Left cardiac atrium (tissue), 4 donors: ENCODE results near the gene SYNGR3. TPM values are rescaled to one million over a fixed set of nuclear protein-coding genes. Genes with fewer than 3 reads are reported as not detected.
"Not testable (repeated sequence)": the region's sequence is repeated elsewhere in the genome, so short reads cannot be mapped to it uniquely, and the experiment has no call there.

Experiments used
- ATAC-seq, 2 donors: fragments of 200-7000 bp; cut with Tn5 transposase; one replicate each; pipeline ENCODE4 v1.9.1; 2020; ENCODE audit warnings: mild to moderate bottlenecking in 2 of 2, moderate library complexity in 2 of 2
- DNase-seq: peaks from one replicate; pipeline ENCODE4 v3.0.0-alpha.2; 2020
- intact Hi-C, 2 donors: fragments of 100-400 bp; cut with DNase I; formaldehyde crosslinking; loops; one replicate each; pipeline versions ENCODE4 v1.14.1 to v1.15.1; 2022 to 2023
- total RNA-seq, 2 donors: library from RNA; stranded (reverse); fragmentation: NEBNext Ultra II Directional; extraction: Animal tissue kit (Norgen Biotek cat#: 25700); gene quantifications; one replicate each; pipeline ENCODE4 v1.2.1, GENCODE V29; 2021
- donor health status: DM: no; HTN: yes; CAD: no.
- donor health status: DM: no; HTN: yes; CAD: no; lungs with severe emphysema.
- donor health status: DM: yes; HTN: yes; CAD: no.
- donor health status: Dilated cardiomyopathy.

The SYNGR3 gene
- total RNA-seq, 2 donors from 2014 or later = 0.74 to 1.9 TPM

DNA sequence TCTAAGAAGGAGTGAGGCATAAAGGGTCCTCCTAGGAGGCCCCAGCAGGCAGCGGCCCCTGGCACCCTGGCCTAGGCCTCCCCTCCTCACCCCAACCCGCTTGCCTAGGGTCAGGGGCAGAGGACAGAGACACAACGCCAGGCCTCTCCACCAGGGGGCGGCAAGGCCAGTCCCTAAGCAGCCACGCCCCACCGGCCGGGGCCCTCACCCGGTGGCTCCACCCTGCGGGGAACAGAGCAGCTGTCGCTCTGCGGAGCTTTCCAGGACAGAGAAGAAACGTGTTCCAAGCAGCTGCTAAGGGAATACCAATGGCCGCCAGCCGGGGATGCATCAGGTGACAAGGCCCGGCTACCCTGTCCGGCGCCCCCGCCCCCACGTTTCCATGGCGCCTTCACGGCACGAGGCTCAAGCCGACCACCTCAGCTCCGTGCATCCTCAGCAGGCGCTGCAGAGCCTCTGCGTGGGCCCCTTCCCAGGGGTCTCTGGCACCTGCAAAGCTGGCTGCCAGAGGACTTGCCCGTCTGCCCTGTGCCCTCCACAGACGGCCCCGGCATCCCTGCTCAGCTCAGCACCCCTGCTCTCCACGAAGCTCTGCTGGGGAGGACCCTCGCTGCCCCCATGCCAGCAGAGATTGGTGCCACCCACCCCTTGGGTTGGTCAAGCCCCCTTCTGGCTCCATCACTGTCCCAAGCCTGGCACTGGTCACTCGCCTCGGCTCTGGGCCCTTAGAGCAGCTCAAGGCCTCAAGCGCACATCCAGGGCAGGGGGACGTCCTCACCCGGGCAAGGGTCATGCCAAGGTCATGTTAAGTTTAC lies 14.3 kb downstream of the SYNGR3 start:
- intact Hi-C loops = no loop called here
- ATAC-seq (peak; percentile 73 to 74), DNase-seq (peak; percentile 92)

DNA sequence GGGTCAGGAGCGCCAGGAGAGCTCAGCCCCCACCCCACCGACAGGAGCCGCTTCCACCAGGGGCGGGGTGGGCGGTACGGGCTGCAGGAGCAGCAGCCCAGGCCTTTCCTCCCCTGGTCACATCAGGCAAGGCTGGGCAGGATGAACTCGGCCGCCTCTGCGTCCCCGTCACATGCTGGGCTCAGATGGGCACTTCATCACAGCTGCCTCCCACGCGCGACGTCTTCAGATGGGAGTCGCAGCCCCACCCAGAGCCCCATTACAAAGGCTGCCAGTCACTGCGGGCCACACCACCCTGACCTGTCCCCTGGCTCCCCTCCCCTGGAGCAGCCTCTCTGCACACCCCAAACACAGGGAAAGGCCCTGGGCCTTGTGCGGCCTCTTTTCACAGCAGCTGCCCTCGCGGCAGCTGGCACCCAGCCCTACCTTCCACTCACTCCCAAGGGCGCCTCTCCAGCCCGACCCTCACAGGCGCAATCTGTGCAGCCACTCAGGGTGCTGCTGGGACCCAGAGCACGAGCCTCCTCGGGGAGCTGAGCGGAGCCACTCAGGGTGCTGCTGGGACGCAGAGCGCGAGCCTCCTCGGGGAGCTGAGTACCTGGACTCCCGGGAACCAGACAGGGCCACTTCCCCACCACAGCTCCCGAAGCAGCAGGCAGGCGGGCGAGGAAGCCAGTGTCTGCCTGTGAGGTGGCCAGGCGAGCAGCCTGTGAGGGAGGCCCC lies 15.2 kb downstream of the SYNGR3 start:
- intact Hi-C loops = no loop called here
- ATAC-seq = no peak
- DNase-seq = no peak

DNA sequence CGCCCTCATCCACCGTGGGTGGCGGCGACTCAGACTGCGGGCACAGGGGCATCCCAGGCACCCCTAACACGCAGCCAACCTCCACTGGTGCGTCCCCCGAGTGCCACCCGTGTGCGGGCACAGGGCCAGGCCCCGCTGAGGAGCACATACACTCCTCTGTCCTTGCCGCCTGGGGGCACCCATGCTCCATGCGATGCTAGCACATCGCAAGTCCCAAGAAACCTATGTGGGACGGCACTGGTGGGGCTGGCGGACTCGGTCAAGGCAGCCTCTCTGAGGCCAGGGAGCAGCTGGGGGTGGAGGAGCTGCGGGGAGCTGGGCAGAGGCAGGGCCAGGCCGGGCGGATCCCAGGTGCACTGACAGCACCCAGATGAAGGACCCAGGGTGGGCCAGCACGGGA lies 15.9 kb downstream of the SYNGR3 start:
- intact Hi-C loops = no loop called here
- ATAC-seq (no peak), DNase-seq (no peak)

DNA sequence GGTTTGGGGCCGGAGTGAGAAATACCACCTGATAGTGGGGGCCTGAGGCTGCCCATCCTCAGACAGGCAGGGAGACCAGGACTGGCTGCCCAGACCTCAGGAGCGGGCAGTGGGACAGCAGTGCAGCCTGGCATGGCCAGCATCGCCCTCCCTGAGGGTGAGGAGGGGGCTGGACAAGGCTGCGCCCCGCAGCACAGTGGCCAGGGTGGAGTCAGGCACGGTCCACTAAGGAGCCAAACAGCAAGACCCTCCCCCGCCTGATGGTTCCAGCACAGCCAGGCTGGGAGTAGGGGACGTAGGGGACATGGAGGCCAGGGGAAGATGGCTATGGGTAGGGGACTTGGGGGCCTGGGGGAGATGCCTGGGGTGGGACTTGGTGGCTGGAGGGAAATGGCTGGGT lies 16.5 kb downstream of the SYNGR3 start:
- ATAC-seq (no peak), DNase-seq (no peak)
- intact Hi-C loops = no loop called here

DNA sequence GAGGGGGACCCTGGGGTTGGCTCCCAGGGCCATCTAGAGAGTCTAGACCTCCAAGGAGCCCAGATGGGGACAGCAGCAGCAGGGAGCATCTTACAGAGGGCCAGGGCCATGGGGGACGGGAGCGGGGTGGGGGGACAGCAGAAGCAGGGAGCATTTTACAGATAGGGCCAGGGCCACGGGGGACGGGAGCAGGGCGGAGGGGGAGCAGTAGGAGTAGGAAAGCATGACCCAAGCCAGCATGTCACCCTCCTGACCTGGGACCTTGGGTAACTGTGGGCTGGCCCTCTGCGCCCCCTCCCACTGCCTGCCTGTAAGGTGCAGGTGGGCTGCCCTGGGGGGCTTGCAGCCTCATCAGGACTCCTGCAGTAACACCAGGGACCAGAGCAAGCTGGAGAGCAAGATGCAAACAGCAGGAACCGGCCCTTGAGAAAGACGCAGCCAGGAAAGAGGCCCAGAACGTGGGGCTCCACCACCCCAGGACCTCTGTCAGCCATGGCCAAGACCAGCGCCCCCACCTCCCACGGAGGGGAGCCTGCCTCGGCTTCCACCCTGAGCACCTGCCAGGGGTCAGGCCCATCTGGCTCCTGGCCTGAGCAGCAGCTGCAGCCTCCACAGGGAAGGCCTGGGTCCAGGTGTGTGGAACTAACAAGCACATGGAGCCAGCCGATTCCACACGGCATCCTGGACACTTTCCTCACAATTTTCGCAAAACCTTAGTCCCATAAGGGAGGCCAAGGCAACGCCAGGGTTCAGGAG lies 17.5 kb downstream of the SYNGR3 start:
- DNase-seq (no peak), ATAC-seq (no peak)
- intact Hi-C loops = no loop called here

DNA sequence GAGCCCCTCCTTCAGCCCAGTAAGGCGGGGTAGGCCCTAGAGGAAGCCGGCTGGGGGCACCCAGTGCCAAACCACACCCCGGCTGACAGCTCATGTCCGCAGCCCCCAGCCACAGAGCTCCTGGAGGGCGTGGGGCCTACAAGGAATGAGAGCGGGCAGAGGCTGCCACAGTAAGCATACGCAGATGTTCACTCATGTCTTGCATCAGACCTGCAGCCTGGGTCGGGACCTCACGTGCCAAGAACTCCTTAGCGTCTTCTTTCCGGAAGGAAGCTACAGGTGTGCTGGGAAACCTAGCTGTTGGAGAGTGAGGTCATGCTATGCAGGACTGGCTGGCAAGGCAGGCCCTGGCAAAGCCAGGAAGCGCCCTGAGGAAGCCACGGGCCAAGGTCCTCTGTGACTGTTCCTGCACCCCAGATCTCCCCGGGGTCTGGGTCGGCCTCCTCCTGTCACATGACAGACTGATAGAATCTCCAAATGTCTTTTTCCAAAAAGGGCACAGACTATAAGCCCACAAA lies 18.3 kb downstream of the SYNGR3 start:
- ATAC-seq (peak in 1 of 2 donors; percentile 60), DNase-seq (peak; percentile 68)
- intact Hi-C loops = no loop called here

DNA sequence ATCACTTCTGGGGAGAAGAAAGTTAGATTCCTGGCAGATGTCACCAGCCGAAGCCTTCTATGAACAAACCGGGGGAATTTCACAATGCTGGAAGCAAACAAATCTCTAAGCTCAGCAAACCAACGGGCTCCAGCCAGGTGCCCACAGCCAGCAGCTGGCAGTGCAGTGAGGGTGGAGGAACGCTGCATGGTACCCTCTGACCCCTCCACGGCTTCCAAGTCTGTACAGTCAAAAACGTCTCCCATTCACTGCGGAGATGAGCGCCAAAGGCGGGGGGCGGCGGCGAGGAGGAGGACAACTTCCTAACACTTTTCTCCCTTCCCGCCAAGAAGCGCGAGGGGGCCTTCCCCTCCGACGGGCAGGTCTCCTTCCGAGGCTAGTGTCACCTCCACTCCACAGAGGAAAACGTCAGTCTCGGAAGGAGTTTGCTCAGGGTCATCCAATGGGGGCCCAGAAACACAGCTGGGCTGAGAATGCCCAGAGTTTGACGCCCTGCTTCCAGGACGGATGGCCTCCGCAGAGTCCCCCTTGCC lies 18.9 kb downstream of the SYNGR3 start:
- DNase-seq = no peak
- peak; percentile 2 to 3 for ATAC-seq
- intact Hi-C loops = no loop called here

DNA sequence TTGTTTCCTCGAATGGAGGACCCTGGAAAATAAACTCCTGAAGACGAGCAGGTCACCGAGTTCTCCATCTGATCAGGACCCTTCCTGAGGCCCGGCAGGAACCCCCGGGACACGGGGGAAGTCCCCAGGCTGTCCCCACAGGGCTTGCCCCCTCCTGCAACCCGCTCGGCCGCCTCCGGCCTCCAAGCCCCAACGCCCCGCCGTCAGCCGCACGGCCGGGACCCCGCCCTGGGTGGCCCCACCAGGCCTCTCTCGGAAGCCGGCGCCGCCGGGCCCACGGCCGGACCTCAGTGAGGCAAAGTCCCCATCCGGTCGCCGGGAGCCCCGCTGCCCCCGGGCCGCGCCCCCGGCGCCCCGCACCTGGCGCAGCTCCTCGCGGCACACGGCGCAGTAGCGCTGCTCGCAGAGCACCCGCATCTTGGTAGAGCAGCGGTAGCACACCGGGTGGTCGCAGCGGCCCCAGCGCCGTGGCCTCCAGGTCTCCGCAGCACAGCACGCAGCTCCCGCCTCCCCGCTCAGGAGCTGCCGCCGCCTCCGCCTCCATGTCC lies 19.5 kb downstream of the SYNGR3 start:
- ATAC-seq (peak; percentile 3 to 6), DNase-seq (no peak)
- intact Hi-C loops = no loop called here

DNA sequence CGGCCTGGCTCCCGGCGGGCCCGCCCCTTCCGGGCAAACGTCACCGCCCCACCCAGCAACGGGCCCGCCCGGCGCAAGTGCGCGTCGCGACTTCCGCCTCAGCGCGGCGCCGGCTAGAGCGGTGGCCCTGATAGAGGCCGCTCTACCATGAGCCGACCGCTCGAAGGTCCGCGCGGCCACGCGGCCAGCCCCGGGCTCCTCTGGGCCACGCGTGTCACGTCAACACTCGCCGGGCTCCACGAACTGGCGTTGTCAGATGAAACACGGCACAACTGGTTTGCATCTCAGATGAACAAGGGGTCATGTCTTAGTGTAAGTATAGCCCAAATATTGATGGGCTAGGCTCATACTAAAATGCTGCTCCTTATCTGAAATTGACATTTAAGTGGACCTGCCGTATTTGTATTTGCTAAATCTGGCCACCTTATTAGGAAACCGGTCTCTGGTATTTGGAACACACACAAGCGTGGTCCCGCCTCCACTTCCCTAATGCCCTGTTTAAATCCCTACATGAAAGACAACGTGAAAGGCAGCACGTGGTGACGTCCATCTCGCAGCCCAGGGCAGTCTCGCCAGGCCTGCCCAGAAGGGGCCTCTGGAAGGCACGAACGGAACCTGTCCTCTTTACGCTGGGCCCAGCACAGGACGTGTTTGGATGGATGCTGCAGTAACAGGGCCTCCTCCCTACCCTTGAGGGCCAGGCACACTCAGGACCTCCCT lies 20.2 kb downstream of the SYNGR3 start, which contains the start of gene ZNF598:
ZNF598 (minus strand) TSS at position 31 of the 720 bp plus-strand sequence.
- intact Hi-C loops = no loop called here
- DNase-seq (peak; percentile 90), ATAC-seq (peak; percentile 93 to 96)

DNA sequence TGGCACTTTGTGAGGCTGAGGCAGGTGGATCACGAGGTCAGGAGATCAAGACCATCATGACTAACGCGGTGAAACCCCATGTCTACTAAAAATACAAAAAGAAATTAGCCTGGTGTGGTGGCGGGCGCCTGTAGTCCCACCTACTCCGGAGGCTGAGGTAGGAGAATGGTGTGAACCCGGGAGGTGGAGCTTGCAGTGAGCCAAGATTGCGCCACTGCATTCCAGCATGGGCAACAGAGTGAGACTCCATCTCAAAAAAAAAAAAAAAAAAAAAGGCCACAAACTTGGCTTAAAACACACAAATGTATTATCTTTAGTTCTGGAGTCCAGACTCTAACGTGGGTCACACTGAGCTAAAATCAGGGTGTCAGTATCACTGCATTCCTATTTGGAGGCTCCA lies 22.0 kb downstream of the SYNGR3 start:
- intact Hi-C loops, DNase-seq, ATAC-seq: not testable (repeated sequence)

DNA sequence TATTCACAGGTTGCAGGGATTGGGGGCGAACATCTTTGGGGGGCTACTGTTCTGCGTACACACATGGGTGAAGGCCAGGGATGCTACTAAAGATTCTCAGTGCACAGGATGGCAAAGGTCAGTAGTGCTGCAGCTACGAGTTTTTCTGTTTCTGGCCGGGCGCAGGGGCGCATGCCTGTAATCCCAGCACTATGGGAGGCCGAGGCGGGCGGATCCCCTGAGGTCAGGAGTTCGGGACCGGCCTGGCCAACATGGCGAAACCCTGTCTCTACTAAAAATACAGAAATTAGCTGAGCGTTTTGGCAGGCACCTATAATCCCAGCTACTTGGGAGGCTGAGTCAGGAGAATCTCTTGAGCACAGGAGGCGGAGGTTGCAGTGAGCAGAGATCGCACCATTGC lies 23.8 kb downstream of the SYNGR3 start:
- intact Hi-C loops = no loop called here
- DNase-seq = peak; percentile 17

DNA sequence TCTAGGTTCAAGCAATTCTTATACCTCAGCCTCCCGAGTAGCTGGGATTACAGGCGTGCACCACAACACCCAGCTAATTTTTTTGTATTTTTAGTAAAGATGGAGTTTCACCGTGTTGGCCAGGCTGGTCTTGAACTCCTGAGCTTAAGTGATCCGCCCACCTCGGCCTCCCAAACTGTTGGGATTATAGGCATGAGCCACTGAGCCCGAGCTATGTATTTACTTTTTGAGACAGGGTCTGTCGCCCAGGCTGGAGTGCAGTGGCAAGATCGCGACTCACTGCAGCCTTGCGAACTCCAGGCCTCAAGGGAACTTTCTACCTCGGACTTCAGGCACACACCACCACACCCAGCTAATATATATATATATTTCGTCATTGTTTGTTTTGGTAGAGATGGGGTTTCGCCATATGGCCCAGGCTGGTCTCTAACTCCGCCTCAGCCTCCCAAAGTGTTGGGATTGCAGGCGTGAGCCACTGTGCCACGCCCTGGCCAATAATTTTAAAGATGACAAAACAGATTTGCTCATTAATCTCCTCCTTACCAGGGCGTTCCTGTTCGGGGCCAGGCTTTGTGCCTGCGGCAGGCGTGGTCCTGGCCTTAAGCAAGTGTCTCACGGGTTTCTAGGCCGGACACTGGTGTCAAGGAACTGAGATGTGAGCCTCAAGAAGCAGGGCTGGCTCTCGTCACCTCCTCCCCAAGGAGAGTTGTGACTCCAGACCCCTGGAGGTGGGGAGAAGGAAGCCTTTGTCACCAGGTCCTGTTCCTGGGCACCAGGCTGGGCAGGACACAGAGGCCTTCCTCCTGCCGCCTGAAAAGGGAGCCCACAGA lies 25.6 kb downstream of the SYNGR3 start:
- intact Hi-C loops = no loop called here
- ATAC-seq = no peak

More for the DNA sequence above, 23.8 kb downstream of the SYNGR3 start:
- no peak for ATAC-seq

DNA sequence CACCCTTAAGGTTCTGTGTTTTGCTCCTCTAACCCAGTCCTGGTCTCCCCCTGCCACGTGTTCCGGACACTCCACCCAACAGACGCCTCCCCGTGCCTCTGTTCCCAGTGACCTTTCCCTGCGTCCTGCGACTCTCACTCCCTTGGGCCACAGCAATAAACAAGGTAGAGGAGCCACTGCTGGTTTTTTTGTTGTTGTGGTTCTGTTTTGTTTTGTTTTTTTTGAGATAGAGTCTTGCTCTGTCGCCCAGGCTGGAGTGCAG lies 26.1 kb downstream of the SYNGR3 start:
- DNase-seq (no peak), ATAC-seq (no peak)
- intact Hi-C loops = no loop called here

More for the DNA sequence above, 25.6 kb downstream of the SYNGR3 start:
- peak; percentile 21 for DNase-seq

DNA sequence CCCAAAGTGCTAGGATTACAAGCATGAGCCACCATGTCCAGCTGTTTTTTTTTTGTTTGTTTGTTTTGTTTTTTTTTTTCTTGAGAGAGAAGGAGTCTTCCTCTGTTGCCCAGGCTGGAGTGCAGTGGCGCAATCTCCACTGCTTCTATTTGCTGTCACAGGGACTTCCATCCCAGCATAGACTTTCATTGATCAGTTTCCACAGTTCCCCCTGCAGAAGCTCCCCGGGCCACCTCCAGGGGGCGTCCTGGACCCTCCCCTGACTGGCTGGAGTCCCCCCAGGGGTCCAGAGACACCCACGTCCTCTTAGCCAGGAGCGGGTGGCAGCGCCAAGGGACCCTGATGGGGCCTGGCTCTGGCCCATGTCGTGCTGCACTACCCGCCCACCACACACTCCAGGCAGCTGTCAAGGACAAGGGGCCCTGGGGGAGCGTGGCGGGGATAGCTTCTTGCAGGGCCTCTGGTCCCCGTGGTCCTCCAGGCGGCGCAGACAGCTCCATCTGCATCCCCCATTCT lies 26.7 kb downstream of the SYNGR3 start:
- DNase-seq = peak; percentile 24
- no peak for ATAC-seq
- intact Hi-C loops = no loop called here

DNA sequence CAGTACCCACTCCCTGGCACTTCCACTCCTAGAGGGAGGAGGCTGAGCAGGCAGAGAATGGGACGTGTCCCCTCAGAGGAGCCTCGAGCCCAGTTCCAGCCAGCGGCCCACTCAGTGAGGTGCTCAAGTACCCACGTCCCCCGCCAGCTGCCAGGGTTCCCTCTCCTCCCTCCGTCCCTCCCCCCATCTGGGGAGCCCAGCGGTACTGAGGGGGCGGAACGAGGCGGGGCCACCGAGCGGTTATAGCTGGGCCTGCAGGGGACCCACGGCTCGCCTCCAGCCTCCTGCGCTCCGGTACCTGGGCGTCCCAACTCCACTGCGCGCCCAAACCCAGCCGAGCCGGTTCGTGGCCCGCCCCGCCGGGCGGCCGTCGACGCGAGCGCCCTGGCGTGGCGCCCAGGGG lies 29.7 kb downstream of the SYNGR3 start, which contains the start of gene NPW:
NPW (plus strand) TSS at position 268 of the 403 bp plus-strand sequence.
- no peak for DNase-seq
- intact Hi-C loops = no loop called here

DNA sequence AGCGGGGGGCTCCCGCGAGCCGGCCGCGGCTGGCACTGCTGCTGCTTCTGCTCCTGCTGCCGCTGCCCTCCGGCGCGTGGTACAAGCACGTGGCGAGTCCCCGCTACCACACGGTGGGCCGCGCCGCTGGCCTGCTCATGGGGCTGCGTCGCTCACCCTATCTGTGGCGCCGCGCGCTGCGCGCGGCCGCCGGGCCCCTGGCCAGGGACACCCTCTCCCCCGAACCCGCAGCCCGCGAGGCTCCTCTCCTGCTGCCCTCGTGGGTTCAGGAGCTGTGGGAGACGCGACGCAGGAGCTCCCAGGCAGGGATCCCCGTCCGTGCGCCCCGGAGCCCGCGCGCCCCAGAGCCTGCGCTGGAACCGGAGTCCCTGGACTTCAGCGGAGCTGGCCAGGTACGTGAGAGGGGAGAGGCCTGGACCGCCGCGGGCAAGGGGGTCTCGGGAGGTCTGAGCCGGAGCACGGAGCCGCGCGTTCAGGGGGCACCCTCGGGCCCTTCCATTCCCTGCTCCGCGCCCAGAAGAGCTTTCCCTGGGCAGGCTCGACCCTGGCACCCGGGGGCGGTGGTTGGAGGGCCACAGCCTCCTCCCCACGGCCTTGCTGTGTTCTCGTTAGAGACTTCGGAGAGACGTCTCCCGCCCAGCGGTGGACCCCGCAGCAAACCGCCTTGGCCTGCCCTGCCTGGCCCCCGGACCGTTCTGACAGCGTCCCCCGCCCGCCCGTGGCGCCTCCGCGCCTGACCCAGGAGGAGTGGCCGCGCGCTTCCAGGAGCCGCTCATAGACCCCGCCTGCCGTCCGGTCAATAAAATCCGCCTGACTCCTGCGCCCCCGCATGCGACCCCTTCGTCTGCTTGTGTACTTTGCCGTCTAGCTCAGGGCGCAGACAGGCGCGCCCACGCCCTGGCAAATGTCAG lies 30.4 kb downstream of the SYNGR3 start:
- ATAC-seq = no peak
- intact Hi-C loops = loop anchor here in 1 of 2 donors (5.0 kb wide), 1 partner anchor 122 kb away; no protein-coding TSS in a partner anchor
- DNase-seq = no peak

More for the DNA sequence above, 29.7 kb downstream of the SYNGR3 start, which contains the start of gene NPW:
- ATAC-seq = no peak
